Endodermal cell (in vitro differentiated cells): Measurements from ENCODE around the gene LY6G6D. TPM values are rescaled to one million over a fixed set of nuclear protein-coding genes. Genes with fewer than 3 reads are reported as not detected.

Source experiments
- DNase-seq: peaks from one replicate; pipeline ENCODE4 v3.0.0-alpha.2; 2017
- H3K27ac ChIP-seq: 2 replicates; pipeline ENCODE4 v1.5.1; 2013; ENCODE audit warnings: mild to moderate bottlenecking, low read depth, low read length, moderate library complexity
- H3K27me3 ChIP-seq: 2 replicates; pipeline ENCODE4 v1.6.1; 2013; ENCODE audit warnings: mild to moderate bottlenecking, low read length, moderate library complexity; ENCODE audit not compliant: insufficient read depth, control insufficient read depth, poor library complexity, severe bottlenecking
- H3K36me3 ChIP-seq: 2 replicates; pipeline ENCODE4 v1.7.0; 2013; ENCODE audit warnings: mild to moderate bottlenecking, low read length, moderate library complexity; ENCODE audit not compliant: control insufficient read depth, insufficient read depth
- H3K4me1 ChIP-seq: one replicate; pipeline ENCODE4 v1.7.0; 2013; ENCODE audit warnings: low read length; ENCODE audit not compliant: control insufficient read depth, insufficient read depth
- H3K4me3 ChIP-seq: 2 replicates; pipeline ENCODE4 v1.5.1; 2013; ENCODE audit warnings: mild to moderate bottlenecking, low read length, moderate library complexity
- H3K9ac ChIP-seq: 2 replicates; pipeline ENCODE4 v1.6.1; 2013; ENCODE audit warnings: mild to moderate bottlenecking, low read length, moderate library complexity; ENCODE audit not compliant: poor library complexity, severe bottlenecking; ENCODE audit errors: extremely low read depth
- H3K9me3 ChIP-seq: 2 replicates; pipeline ENCODE4 v1.6.1; 2013; ENCODE audit warnings: mild to moderate bottlenecking, low read length, moderate library complexity; ENCODE audit not compliant: control insufficient read depth
- H3K27ac Mint-ChIP-seq: 2 replicates; pipeline ENCODE4 v1.8.0; 2020; ENCODE audit warnings: mixed read lengths
- H3K27me3 Mint-ChIP-seq: 2 replicates; pipeline ENCODE4 v1.8.0; 2021; ENCODE audit warnings: mild to moderate bottlenecking, mixed read lengths; ENCODE audit not compliant: insufficient read depth
- H3K36me3 Mint-ChIP-seq: 2 replicates; pipeline ENCODE4 v1.8.0; 2020; ENCODE audit warnings: low read depth, mixed read lengths
- H3K4me1 Mint-ChIP-seq: 2 replicates; pipeline ENCODE4 v1.8.0; 2020; ENCODE audit warnings: mixed read lengths
- H3K4me3 Mint-ChIP-seq: 2 replicates; pipeline ENCODE4 v1.8.0; 2020; ENCODE audit warnings: mild to moderate bottlenecking, moderate library complexity, mixed read lengths
- H3K9me3 Mint-ChIP-seq: 2 replicates; pipeline ENCODE4 v1.8.0; 2020; ENCODE audit warnings: mild to moderate bottlenecking, mixed read lengths
- WGBS, 2 experiments: methylation state at CpG; one replicate each; pipeline versions ENCODE4 v1.1.5 to v1.1.7; 2013; ENCODE audit warnings: missing lambda C conversion rate in 2 of 2, mixed read lengths in 1 of 2; ENCODE audit not compliant: insufficient coverage in 1 of 2, insufficient read length in 1 of 2; 5-methylcytosine and 5-hydroxymethylcytosine counted together
- total RNA-seq, 2 donors: library from RNA; stranded (reverse); fragmentation: NEBNext Ultra II Directional in 1 of 2; extraction: Animal tissue kit (Norgen Biotek cat#: 25700) in 1 of 2; gene quantifications; 2 replicates in 1 of 2; 3 replicates in 1 of 2; pipeline ENCODE4 v1.2.1, GENCODE V29; 2021
- TF ChIP-seq, protein P1 (sequence below): fragments of 200-600 bp; sonication (generic); conservative IDR thresholded peaks from 2 replicates; pipeline ENCODE4 v1.5.0; 2021; ENCODE audit warnings: antibody characterized with exemption, mild to moderate bottlenecking

Gene LY6G6D
- total RNA-seq, 2 donors from 2014 or later, result not detected

- peak; percentile 58 for DNase-seq
Measured at GRCh38 chr6:31710523-31711219, 4.5 kb upstream of the LY6G6D start.

GRCh38 chr6:31711233-31711632, 3.9 kb upstream of the LY6G6D start:
- WGBS, 2 experiments, result 87% methylated on average over 4 to 8 of the region's 8 CpGs
- TF ChIP-seq, protein P1, sequence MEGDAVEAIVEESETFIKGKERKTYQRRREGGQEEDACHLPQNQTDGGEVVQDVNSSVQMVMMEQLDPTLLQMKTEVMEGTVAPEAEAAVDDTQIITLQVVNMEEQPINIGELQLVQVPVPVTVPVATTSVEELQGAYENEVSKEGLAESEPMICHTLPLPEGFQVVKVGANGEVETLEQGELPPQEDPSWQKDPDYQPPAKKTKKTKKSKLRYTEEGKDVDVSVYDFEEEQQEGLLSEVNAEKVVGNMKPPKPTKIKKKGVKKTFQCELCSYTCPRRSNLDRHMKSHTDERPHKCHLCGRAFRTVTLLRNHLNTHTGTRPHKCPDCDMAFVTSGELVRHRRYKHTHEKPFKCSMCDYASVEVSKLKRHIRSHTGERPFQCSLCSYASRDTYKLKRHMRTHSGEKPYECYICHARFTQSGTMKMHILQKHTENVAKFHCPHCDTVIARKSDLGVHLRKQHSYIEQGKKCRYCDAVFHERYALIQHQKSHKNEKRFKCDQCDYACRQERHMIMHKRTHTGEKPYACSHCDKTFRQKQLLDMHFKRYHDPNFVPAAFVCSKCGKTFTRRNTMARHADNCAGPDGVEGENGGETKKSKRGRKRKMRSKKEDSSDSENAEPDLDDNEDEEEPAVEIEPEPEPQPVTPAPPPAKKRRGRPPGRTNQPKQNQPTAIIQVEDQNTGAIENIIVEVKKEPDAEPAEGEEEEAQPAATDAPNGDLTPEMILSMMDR, result no peak
- H3K4me3 Mint-ChIP-seq, result no peak overlapping the region

More at GRCh38 chr6:31710523-31711219, 4.5 kb upstream of the LY6G6D start:
- no peak overlapping the region for H3K27ac ChIP-seq
- Mint-ChIP-seq H3K9me3 (no peaks in the 10 kb centered on the region), H3K4me3 (no peak overlapping the region), H3K4me1 (peaks cover 30% of the 10 kb centered on the region), H3K27ac (peak overlapping the region; percentile 46), H3K36me3 (no peaks in the 10 kb centered on the region), H3K27me3 (peaks cover 2% of the 10 kb centered on the region)
- no peaks in the 10 kb centered on the region for H3K27me3 ChIP-seq
- no peaks in the 10 kb centered on the region for H3K36me3 ChIP-seq
- no peak overlapping the region for H3K4me3 ChIP-seq
- peaks cover 7% of the 10 kb centered on the region for H3K4me1 ChIP-seq
- TF ChIP-seq, protein P1, result no peak
- no peak overlapping the region for H3K9ac ChIP-seq
- 71 to 79% methylated on average over 1 to 5 of the region's 5 CpGs for WGBS, 2 experiments
- H3K9me3 ChIP-seq, result no peaks in the 10 kb centered on the region

DNA sequence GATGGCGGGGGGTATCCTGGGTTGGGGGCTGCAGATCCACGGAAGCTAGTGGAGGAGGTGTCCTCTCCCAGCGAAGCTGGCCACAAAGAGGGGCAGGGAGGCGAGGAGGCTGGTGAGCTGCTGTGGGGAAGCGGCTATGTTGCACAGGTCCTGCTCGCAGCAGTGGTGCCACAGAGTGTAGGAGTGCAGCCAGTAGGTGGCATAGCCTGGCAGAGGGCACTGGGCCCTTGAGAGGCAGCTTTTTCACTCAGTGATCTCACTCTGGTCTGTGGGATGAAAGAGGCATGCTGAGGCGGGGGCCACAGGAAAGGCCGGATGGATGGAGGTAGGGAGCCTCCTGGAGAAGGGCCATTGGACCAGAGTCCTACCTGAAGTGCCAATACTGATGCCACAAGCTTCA, 2.9 kb upstream of the LY6G6D start:
- Mint-ChIP-seq H3K4me3 (no peak overlapping the region), H3K9me3 (no peaks in the 10 kb centered on the region), H3K27ac (no peak overlapping the region), H3K27me3 (no peaks in the 10 kb centered on the region), H3K36me3 (no peaks in the 10 kb centered on the region), H3K4me1 (peaks cover 32% of the 10 kb centered on the region)
- no peak overlapping the region for H3K9ac ChIP-seq
- TF ChIP-seq, protein P1, result no peak
- no peak overlapping the region for H3K27ac ChIP-seq
- H3K36me3 ChIP-seq, result no peaks in the 10 kb centered on the region
- H3K4me1 ChIP-seq, result peaks cover 7% of the 10 kb centered on the region
- peak; percentile 47 for DNase-seq
- H3K27me3 ChIP-seq, result no peaks in the 10 kb centered on the region
- 96 to 98% methylated on average over 7 to 8 of the region's 8 CpGs for WGBS, 2 experiments
- no peak overlapping the region for H3K4me3 ChIP-seq
- no peaks in the 10 kb centered on the region for H3K9me3 ChIP-seq

More at GRCh38 chr6:31711233-31711632, 3.9 kb upstream of the LY6G6D start:
- H3K9me3 ChIP-seq, result no peaks in the 10 kb centered on the region
- H3K36me3 Mint-ChIP-seq, result no peaks in the 10 kb centered on the region
- H3K9ac ChIP-seq, result no peak overlapping the region
- no peak overlapping the region for H3K4me3 ChIP-seq
- H3K27ac Mint-ChIP-seq, result no peak overlapping the region
- no peaks in the 10 kb centered on the region for H3K9me3 Mint-ChIP-seq
- peaks cover 30% of the 10 kb centered on the region for H3K4me1 Mint-ChIP-seq
- peaks cover 2% of the 10 kb centered on the region for H3K27me3 Mint-ChIP-seq
- no peaks in the 10 kb centered on the region for H3K36me3 ChIP-seq
- no peak for DNase-seq
- H3K27me3 ChIP-seq, result no peaks in the 10 kb centered on the region
- H3K27ac ChIP-seq, result no peak overlapping the region
- H3K4me1 ChIP-seq, result peaks cover 7% of the 10 kb centered on the region
